Activated T-cell treated with anti-CD3 and anti-CD28 coated beads for 4 hours (primary cell): ENCODE measurements around the gene RGMB.

Experiments
- DNase-seq: peaks from one replicate; pipeline ENCODE4 v3.0.0-alpha.2; 2020

Gene RGMB

DNA sequence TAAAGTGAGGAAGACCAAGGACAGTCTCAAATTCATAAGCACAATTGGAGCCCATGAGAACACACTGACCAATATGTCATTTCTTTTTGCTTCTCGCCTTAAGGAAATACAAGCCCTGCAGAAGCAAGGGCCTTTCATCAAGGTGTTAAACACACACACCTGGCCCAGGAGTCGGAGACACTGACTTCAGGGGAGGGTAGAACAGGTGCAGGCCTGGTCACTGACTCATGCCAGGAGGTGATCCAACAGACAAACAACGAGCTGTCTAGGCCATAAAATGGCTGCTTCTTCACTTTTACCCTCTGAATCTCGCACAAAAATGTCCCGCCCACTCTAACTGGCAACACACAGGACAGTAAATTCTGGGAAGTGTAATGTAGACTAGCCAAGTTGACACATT is 62.7 kb downstream of the RGMB start:
- no peak for DNase-seq

DNA sequence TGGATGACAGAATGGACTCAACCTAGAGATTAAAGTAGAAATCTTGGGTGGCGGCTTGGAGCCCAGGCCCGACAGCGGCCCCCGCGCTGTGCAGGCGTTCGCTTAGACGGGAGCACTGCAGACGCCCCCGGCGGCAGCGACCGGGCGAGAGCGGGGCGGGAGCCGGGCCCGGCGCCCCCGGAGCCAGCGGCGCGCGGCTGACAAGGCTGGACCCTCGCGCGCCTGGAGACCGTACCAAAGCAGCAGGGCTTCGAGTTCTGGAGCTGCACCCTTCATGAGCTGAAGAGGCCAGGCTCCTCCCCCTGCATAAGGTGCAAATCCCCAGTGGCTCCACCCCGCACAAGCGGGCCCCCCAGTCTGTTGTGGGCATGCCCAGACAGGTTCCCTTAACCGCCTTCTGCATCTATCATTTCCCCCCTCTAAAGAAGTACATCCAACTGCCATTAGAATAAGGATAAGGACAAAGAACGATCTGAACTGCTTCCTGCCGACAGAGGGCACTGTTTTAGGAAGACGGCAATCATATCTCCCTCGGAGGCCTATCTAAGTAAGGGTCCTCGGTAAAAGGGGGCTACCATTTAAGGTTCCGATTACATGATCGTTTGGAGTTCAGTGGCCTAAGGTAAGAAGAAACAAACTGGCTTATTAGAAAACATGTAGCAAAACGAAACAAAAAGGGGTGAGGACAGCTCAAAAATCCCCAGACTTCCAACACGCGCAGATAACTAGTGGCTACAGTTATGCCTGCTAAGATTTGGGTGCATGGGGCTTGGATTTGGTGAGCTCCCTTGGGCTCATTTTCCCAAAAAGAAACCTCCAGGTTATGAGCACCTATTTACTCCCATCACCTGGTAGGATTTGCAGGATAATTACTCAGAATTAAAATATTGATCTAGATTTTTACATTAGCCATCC is 66.3 kb downstream of the RGMB start:
- no peak for DNase-seq

DNA sequence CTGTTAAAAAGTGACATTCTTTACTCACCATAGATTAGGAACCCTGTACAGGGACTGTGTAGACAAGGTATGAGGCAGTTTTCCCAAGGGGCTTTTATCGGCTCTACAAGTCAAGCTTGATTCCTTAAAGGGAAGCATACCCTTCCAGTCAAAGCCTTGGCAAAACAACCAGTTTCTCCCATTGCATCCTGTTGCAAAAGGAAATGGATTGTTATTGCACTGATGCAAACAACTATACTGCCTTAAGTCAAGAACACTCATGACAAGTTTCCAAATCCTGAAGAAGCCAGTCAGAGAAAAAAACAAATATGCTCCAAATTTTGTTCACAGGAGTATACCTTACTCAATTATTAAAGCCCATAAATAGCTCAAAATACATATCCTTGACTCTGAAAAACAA is 67.5 kb downstream of the RGMB start:
- no peak for DNase-seq

DNA sequence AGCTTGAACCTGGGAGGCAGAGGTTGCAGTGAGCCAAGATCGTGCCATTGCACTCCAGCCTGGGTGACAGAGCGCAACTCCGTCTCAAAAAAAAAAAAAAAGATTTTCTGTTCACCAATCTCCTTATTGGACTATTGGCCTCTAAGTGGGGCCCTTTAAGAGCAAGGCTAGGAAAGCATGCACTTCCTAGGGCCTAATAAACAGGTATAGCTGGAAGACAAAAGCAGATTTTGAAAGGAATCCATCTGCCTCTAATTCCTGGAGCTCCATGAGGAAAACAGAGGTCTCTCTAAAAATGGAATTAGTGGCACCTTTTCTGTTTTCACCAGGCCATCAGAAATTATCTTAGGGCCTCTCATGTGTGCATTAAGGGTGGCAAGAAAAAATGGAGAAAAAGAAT is 70.0 kb downstream of the RGMB start:
- no peak for DNase-seq

DNA sequence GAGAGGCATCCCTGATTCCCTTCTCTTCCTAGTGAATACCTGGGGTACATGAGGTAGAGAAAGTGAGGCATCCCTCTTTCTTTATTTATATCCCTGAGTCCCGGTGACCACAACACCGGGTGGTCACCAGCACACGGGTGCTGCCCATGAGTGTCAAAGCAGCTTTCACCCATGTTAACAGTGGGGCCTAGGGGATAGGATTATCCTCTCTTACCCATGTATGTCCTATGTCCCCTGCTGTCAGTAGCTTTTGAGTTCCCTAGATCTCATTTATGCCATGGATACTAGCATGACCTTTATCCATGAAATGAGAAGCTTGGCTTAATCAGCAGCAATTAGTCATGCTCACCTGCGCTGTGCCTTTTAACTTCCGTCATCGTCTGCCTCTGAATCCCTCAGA is 71.4 kb downstream of the RGMB start:
- DNase-seq = no peak

DNA sequence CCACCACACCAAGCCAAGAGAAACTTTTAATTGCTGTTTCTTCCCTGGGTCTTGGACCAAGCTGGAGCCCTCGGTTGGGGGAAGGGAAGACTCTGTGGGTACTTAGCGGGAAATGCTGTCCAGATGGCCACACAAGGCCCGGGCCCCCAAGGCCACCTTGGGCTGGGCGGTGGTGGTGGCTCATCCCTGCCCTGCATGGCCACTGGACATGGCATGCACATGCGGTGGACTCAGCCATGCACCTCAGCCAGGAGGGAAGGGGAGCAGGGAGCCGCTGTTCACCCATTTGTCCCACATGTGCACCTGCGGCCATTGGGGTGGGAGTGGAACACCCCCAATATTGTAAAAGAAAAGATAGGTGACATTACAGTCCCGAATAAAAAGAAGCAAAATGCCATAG is 72.4 kb downstream of the RGMB start:
- no peak for DNase-seq
